Pericardium fibroblast (primary cell): ENCODE measurements around the gene FARP1. TPM values are rescaled to one million over a fixed set of nuclear protein-coding genes. Genes with fewer than 3 reads are reported as not detected.

ENCODE experiments used
- total RNA-seq: library from RNA; depleted of rRNA; stranded (reverse); fragments of >200 nt; gene quantifications from 2 replicates; pipeline ENCODE4 v1.2.3, GENCODE V29; 2015

Gene FARP1, protein sequence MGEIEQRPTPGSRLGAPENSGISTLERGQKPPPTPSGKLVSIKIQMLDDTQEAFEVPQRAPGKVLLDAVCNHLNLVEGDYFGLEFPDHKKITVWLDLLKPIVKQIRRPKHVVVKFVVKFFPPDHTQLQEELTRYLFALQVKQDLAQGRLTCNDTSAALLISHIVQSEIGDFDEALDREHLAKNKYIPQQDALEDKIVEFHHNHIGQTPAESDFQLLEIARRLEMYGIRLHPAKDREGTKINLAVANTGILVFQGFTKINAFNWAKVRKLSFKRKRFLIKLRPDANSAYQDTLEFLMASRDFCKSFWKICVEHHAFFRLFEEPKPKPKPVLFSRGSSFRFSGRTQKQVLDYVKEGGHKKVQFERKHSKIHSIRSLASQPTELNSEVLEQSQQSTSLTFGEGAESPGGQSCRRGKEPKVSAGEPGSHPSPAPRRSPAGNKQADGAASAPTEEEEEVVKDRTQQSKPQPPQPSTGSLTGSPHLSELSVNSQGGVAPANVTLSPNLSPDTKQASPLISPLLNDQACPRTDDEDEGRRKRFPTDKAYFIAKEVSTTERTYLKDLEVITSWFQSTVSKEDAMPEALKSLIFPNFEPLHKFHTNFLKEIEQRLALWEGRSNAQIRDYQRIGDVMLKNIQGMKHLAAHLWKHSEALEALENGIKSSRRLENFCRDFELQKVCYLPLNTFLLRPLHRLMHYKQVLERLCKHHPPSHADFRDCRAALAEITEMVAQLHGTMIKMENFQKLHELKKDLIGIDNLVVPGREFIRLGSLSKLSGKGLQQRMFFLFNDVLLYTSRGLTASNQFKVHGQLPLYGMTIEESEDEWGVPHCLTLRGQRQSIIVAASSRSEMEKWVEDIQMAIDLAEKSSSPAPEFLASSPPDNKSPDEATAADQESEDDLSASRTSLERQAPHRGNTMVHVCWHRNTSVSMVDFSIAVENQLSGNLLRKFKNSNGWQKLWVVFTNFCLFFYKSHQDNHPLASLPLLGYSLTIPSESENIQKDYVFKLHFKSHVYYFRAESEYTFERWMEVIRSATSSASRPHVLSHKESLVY
- total RNA-seq, result 11.4 and 29.6 TPM in 2 replicates

DNA sequence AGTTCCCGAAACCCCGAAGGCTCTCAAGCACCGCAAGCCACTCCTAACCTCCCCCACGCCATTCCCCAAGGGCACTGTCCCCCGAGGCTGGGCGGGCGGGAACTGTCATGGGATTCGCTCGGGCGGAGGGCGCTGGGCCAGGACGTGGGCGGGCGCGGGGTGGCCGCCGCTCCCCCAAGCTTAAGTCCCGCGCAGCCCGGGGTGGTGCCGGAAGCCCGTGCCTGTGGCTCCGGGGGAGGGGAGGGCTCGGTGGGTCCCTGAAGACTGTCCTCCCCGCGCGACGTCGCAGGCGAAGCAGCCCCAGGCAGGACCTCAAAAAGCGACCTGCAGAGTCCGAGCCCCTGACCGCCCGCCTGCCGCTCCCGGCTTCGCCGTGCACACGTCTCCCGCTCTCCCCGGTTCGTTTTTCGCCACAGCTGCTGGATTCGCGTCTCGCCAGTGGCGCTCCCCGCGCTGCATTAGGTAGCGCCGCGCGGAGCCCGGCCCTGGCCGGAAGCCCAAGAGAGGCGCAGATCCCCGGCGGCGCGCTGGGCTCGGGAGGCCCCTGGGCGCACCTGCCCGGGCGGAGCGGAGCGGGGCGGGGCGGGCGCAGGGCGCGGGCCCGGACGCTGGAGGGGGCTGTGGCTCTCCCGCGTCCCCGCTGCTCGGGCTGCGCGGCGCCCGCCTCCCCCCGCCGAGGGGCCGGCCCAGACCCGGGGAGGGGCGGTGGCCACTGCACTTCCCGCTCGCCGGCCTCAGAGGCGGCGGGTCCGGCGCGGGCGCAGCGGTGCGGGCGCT is at the start of gene FARP1:
Gene FARP1 (plus strand): TSS at position 715 of the 777 bp plus-strand sequence. CDS start 70,149 bp downstream, outside the sequence.

DNA sequence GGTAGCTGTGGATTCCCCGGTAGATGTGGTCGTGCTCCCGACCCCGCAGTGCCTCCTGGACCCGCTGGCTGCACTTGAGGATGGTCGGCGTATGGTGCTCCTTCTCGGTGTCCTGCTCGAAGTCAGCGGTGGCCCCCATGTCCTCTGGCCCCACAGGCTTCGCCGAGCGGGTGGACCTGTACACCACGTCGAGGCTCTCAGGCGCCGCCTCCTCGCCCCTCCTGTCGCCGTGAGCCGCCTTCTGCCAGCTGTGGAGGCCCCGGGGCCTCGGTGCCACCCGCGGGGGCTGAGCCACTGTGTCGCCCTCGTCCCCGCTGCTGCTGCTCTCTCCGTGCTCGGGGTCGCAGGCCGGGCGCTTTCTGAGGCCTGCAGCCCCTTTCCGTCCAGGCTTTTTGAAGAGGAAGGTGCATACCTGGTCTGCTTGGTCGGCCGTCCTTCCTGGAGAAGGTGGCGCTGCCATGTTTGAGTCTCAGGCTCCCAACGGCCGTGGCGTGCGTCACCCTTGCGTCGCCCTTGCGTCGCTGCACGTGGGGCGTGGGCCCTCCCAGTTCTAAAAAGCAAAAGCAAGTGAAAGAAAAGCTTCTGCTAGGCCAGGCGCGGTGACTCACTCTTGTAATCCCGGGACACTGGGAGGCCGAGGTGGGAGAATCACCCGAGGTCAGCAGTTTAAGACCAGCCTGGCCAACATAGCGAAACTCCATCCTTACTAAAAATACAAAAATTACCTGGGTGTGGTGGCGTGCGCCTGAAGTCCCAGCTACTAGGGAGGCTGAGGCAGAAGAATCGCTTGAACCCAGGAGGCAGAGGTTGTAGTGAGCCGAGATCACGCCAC is 34.1 kb downstream of the FARP1 start, which contains the start of gene RNF113B:
Gene RNF113B (minus strand): TSS at position 493 of the 832 bp plus-strand sequence. CDS start 33 bp downstream, at position 460.

Other genes with a start within 250 kb of the FARP1 start
- 141 and 150 TPM in 2 replicates for gene IPO5, start 189.4 kb upstream of the FARP1 start, total RNA-seq
- gene RNF113B, start 34.2 kb downstream of the FARP1 start, total RNA-seq, result not detected in 2 replicates